ENCODE data around the gene DHRS12. TPM values are rescaled to one million over a fixed set of nuclear protein-coding genes. Genes with fewer than 3 reads are reported as not detected.

The DHRS12 gene
- total and polyA plus RNA-seq, 8 donors = 13.8 to 39.4 (median 26.5) TPM

- DNase-seq (peak in 1 of 6 donors; percentile 8), FAIRE-seq (no peak), ATAC-seq (no peak)
- intact Hi-C loops (cut with DNase I) = no loop called here
- 57 to 64% methylated on average over 4 of the region's 4 CpGs for WGBS, 2 donors
- no peak for TF ChIP-seq CTCF (IDR thresholded peaks at IDR 0.05)
- no peaks in the 10 kb centered on the region for H3K36me3 ChIP-seq
- no peak overlapping the region for H3K4me3 ChIP-seq
- H3K9me3 ChIP-seq = no peaks in the 10 kb centered on the region
- no peak overlapping the region for H3K27ac ChIP-seq
- no peaks in the 10 kb centered on the region for H3K27me3 ChIP-seq
- H3K4me1 ChIP-seq = peaks cover 4 to 10% (median 7%) of the 10 kb centered on the region in 3 donors
Measured at GRCh38 chr13:51811920-51812451, 8.0 kb upstream of the DHRS12 start.

- peak in 1 of 6 donors; percentile 9 for DNase-seq
- Histone ChIP-seq H3K4me3 (no peak overlapping the region), H3K9me3 (no peaks in the 10 kb centered on the region), H3K27ac (no peak overlapping the region), H3K27me3 (no peaks in the 10 kb centered on the region), H3K4me1 (peaks cover 7 to 17% (median 13%) of the 10 kb centered on the region in 3 donors), H3K36me3 (no peaks in the 10 kb centered on the region)
- no peak for FAIRE-seq
- ATAC-seq = no peak
- WGBS, 2 donors = 88 to 92% methylated on average over 12 of the region's 12 CpGs
- intact Hi-C loops (cut with DNase I) = no loop called here
- no peak for TF ChIP-seq CTCF (IDR thresholded peaks at IDR 0.05)
Measured at GRCh38 chr13:51811046-51811445, 7.1 kb upstream of the DHRS12 start.

GRCh38 chr13:51808811-51809210 is 4.8 kb upstream of the DHRS12 start:
- Histone ChIP-seq H3K4me3 (no peak overlapping the region), H3K4me1 (peaks cover 0 to 19% (median 13%) of the 10 kb centered on the region in 3 donors), H3K36me3 (no peaks in the 10 kb centered on the region), H3K9me3 (no peaks in the 10 kb centered on the region), H3K27ac (no peak overlapping the region), H3K27me3 (no peaks in the 10 kb centered on the region)
- FAIRE-seq = no peak
- intact Hi-C loops (cut with DNase I) = no loop called here
- no peak for ATAC-seq
- no peak for DNase-seq
- no peak for TF ChIP-seq CTCF (IDR thresholded peaks at IDR 0.05)

GRCh38 chr13:51807041-51807440 is 3.1 kb upstream of the DHRS12 start:
- intact Hi-C loops (cut with DNase I) = no loop called here
- H3K27ac ChIP-seq = no peak overlapping the region

More at GRCh38 chr13:51807041-51807440, 3.1 kb upstream of the DHRS12 start:
- no peak for TF ChIP-seq CTCF (IDR thresholded peaks at IDR 0.05)
- no peak for ATAC-seq
- H3K9me3 ChIP-seq = no peaks in the 10 kb centered on the region
- no peak overlapping the region for H3K4me3 ChIP-seq
- H3K36me3 ChIP-seq = no peaks in the 10 kb centered on the region
- peak in 1 of 6 donors; percentile 17 for DNase-seq
- H3K4me1 ChIP-seq = peaks cover 11 to 30% (median 23%) of the 10 kb centered on the region in 3 donors
- no peak for FAIRE-seq
- WGBS, 2 donors = 67 to 68% methylated on average over 5 of the region's 5 CpGs
- no peaks in the 10 kb centered on the region for H3K27me3 ChIP-seq

Measured in pancreas (tissue), 10 donors.